K562 treated with DMSO at 1 percent for 48 hours (cell line): ENCODE measurements around the gene GPRC5C. TPM values are rescaled to one million over a fixed set of nuclear protein-coding genes. Genes with fewer than 3 reads are reported as not detected.

Experiments
- total RNA-seq: library from RNA; unstranded; fragments of 300-600 nt; gene quantifications from 2 replicates; pipeline ENCODE4 v1.2.3, GENCODE V29; 2022; ENCODE audit warnings: low replicate concordance; ENCODE audit errors: extremely low read depth

GPRC5C gene
- total RNA-seq = not detected in 2 replicates

GRCh38 chr17:74431568-74432423 lies at the start of gene GPRC5C:
TSS of gene GPRC5C (plus strand) at chr17:74432088. CDS start at chr17:74439777, 7,689 bp downstream.

DNA sequence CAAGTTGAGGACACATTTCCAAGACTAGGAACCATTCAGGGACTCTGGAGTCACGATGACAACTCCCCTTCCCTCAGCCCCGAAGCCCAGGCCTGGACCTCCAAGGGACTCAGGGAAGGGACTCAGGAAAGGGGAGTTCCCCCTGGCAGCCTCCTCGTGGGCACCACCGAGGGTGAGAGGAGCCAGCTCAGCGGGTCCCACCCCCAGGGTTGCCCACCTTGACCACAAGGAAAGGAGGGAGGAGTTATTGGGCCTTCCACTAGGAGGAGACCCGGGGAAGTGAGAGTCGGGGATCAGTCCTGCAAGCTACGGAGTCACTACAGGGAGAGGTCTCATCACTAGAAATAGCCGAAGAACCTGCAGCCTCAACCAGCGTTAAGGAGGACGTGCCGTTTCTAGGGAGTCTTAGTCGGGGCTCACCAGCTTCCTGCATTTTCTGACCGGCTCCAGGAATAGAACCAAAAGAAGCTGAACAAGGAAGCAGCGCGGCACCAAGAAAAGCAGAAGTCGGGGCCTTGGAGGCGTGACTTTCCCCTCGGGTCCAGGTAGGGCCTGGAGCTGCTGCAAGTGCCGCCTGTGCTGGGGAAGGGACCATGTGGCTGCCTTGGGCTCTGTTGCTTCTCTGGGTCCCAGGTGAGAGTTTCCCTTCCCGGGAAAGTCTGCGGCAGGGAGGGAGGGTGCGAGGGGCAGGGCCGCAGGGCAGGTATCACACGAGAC lies 34.4 kb downstream of the GPRC5C start, which contains the start of gene CD300A:
Gene CD300A (plus strand): TSS at position 524 of the 717 bp plus-strand sequence. CDS start 70 bp downstream, at position 594.

Other genes starting within 250 kb of the GPRC5C start
- not detected in 2 replicates for gene RPL38, start 228.4 kb upstream of the GPRC5C start, total RNA-seq
- not detected in 2 replicates for gene TTYH2, start 218.5 kb upstream of the GPRC5C start, total RNA-seq
- not detected in 2 replicates for gene DNAI2, start 157.9 kb upstream of the GPRC5C start, total RNA-seq
- gene KIF19, start 105.9 kb upstream of the GPRC5C start, total RNA-seq = not detected in 2 replicates
- not detected in 2 replicates for gene BTBD17, start 70.2 kb upstream of the GPRC5C start, total RNA-seq
- not detected in 2 replicates for gene GPR142, start 64.6 kb upstream of the GPRC5C start, total RNA-seq
- not detected in 2 replicates for gene CD300A, start 34.5 kb downstream of the GPRC5C start, total RNA-seq
- not detected in 2 replicates for gene CD300LB, start 99.4 kb downstream of the GPRC5C start, total RNA-seq
- gene CD300C, start 114.0 kb downstream of the GPRC5C start, total RNA-seq = not detected in 2 replicates
- gene CD300H, start 135.4 kb downstream of the GPRC5C start, total RNA-seq = not detected in 2 replicates
- not detected in 2 replicates for gene CD300LD, start 160.2 kb downstream of the GPRC5C start, total RNA-seq
- not detected in 2 replicates for gene CD300E, start 191.7 kb downstream of the GPRC5C start, total RNA-seq